ENCODE measurements around the gene SPATA18.
"Not testable (repeated sequence)": the region's sequence is repeated elsewhere in the genome, so short reads cannot be mapped to it uniquely, and the experiment has no call there.

The SPATA18 gene

GRCh38 chr4:52069571-52069970 lies 18.5 kb downstream of the SPATA18 start:
- no peak overlapping the region for H3K4me3 ChIP-seq (ENCODE audit: low read depth, low read length)
- no peak for TF ChIP-seq CTCF (conservative IDR thresholded peaks at IDR 0.05; ENCODE audit: low read depth, low read length)
- no peak for DNase-seq (ENCODE audit: low read depth)

- no peak for DNase-seq (ENCODE audit: low read depth)
- TF ChIP-seq CTCF (conservative IDR thresholded peaks at IDR 0.05; ENCODE audit: low read depth, low read length), result no peak
- H3K4me3 ChIP-seq (ENCODE audit: low read depth, low read length), result no peak overlapping the region
Measured at GRCh38 chr4:52071791-52072546, 20.9 kb downstream of the SPATA18 start.

- peak overlapping the region; percentile 33 for H3K4me3 ChIP-seq (ENCODE audit: low read depth, low read length)
- no peak for TF ChIP-seq CTCF (conservative IDR thresholded peaks at IDR 0.05; ENCODE audit: low read depth, low read length)
- DNase-seq (ENCODE audit: low read depth), result no peak
Measured at GRCh38 chr4:52076731-52077130, 25.6 kb downstream of the SPATA18 start.

GRCh38 chr4:52079659-52080058 lies 28.6 kb downstream of the SPATA18 start:
- no peak for DNase-seq (ENCODE audit: low read depth)
- no peak for TF ChIP-seq CTCF (conservative IDR thresholded peaks at IDR 0.05; ENCODE audit: low read depth, low read length)
- no peak overlapping the region for H3K4me3 ChIP-seq (ENCODE audit: low read depth, low read length)

GRCh38 chr4:52081216-52081615 lies 30.1 kb downstream of the SPATA18 start:
- TF ChIP-seq CTCF (conservative IDR thresholded peaks at IDR 0.05; ENCODE audit: low read depth, low read length), result no peak
- no peak for DNase-seq (ENCODE audit: low read depth)
- no peak overlapping the region for H3K4me3 ChIP-seq (ENCODE audit: low read depth, low read length)

GRCh38 chr4:52086425-52086824 lies 35.3 kb downstream of the SPATA18 start:
- not testable (repeated sequence) for DNase-seq (ENCODE audit: low read depth); H3K4me3 ChIP-seq (ENCODE audit: low read depth, low read length)

- DNase-seq (ENCODE audit: low read depth), result peak; percentile 50
- no peak for TF ChIP-seq CTCF (conservative IDR thresholded peaks at IDR 0.05; ENCODE audit: low read depth, low read length)
- H3K4me3 ChIP-seq (ENCODE audit: low read depth, low read length), result no peak overlapping the region
Measured at GRCh38 chr4:52091801-52092200, 40.7 kb downstream of the SPATA18 start.

All from choroid plexus epithelial cell (primary cell).